Measurements from ENCODE around the gene ACOT7.

GRCh38 chr1:6243993-6244392 lies 149.6 kb downstream of the ACOT7 start, which contains the start of gene HES3:
- TF ChIP-seq CTCF (IDR thresholded peaks at IDR 0.05) (no peak), POLR2A (IDR thresholded peaks at IDR 0.05) (no peak), POLR2AphosphoS5 (IDR thresholded peaks at IDR 0.05) (no peak), EP300 (IDR thresholded peaks at IDR 0.05) (no peak)
